GM23338 (cell line): Measurements from ENCODE around the gene PCP2. TPM values are rescaled to one million over a fixed set of nuclear protein-coding genes. Genes with fewer than 3 reads are reported as not detected.

Experiments
- ATAC-seq: fragments of 200-7000 bp; cut with Tn5 transposase; 3 replicates; pipeline ENCODE4 v1.9.1; 2020
- DNase-seq: peaks from one replicate; pipeline ENCODE4 v3.0.0-alpha.2; 2015; ENCODE audit warnings: low spot score
- H2AFZ ChIP-seq: fragments of 200-600 bp; sonication (generic); 2 replicates; pipeline ENCODE4 v1.8.0; 2016; ENCODE audit warnings: antibody characterized with exemption, mild to moderate bottlenecking, moderate library complexity
- H3F3A ChIP-seq: fragments of 200-600 bp; sonication (generic); replicated peaks from 2 replicates; pipeline ENCODE4 v1.8.0; 2017; ENCODE audit warnings: antibody characterized with exemption, mixed run types, low read depth
- H3K27ac ChIP-seq: fragments of 200-600 bp; sonication (generic); 2 replicates; pipeline ENCODE4 v1.6.1; 2016; ENCODE audit warnings: low read depth
- H3K27me3 ChIP-seq: fragments of 200-600 bp; sonication (generic); 2 replicates; pipeline ENCODE4 v1.8.0; 2016; ENCODE audit warnings: mild to moderate bottlenecking, mixed run types, moderate library complexity; ENCODE audit not compliant: insufficient read depth
- H3K36me3 ChIP-seq: fragments of 200-600 bp; sonication (generic); 2 replicates; pipeline ENCODE4 v1.8.0; 2016; ENCODE audit warnings: mild to moderate bottlenecking; ENCODE audit not compliant: insufficient read depth
- H3K4me1 ChIP-seq: fragments of 200-600 bp; sonication (generic); 2 replicates; pipeline ENCODE4 v1.8.0; 2016; ENCODE audit warnings: mild to moderate bottlenecking, moderate library complexity; ENCODE audit not compliant: insufficient read depth
- H3K4me2 ChIP-seq: fragments of 200-600 bp; sonication (generic); 2 replicates; pipeline ENCODE4 v1.7.1; 2017; ENCODE audit warnings: mixed run types
- H3K4me3 ChIP-seq: fragments of 200-600 bp; sonication (generic); 2 replicates; pipeline ENCODE4 v1.6.1; 2016; ENCODE audit warnings: mixed run types
- H3K79me2 ChIP-seq: fragments of 200-600 bp; sonication (generic); replicated peaks from 2 replicates; pipeline ENCODE4 v1.8.0; 2017; ENCODE audit warnings: mild to moderate bottlenecking; ENCODE audit not compliant: insufficient read depth
- H3K9me2 ChIP-seq: fragments of 200-600 bp; sonication (generic); 2 replicates; pipeline ENCODE4 v1.8.0; 2017; ENCODE audit not compliant: insufficient read depth
- H4K20me1 ChIP-seq: fragments of 200-600 bp; sonication (generic); replicated peaks from 2 replicates; pipeline ENCODE4 v1.8.0; 2017; ENCODE audit warnings: mild to moderate bottlenecking; ENCODE audit not compliant: insufficient read depth
- H3K27ac Mint-ChIP-seq: 2 replicates; pipeline ENCODE4 v1.8.0; 2020; ENCODE audit warnings: inconsistent platforms, mild to moderate bottlenecking, moderate library complexity, mixed read lengths
- H3K27me3 Mint-ChIP-seq: 3 replicates; pipeline ENCODE4 v1.8.0; 2022; ENCODE audit warnings: low read depth, mild to moderate bottlenecking, moderate library complexity, mixed read lengths, inconsistent platforms; ENCODE audit not compliant: insufficient read depth, poor library complexity
- H3K36me3 Mint-ChIP-seq: 3 replicates; pipeline ENCODE4 v1.8.0; 2021; ENCODE audit warnings: low read depth, mild to moderate bottlenecking, inconsistent platforms, moderate library complexity, mixed read lengths
- H3K4me1 Mint-ChIP-seq: 3 replicates; pipeline ENCODE4 v1.8.0; 2020; ENCODE audit warnings: mild to moderate bottlenecking, inconsistent platforms, mixed read lengths
- H3K4me3 Mint-ChIP-seq: 3 replicates; pipeline ENCODE4 v1.8.0; 2021; ENCODE audit warnings: moderate library complexity, mild to moderate bottlenecking, inconsistent platforms, mixed read lengths
- H3K9me3 Mint-ChIP-seq: 3 replicates; pipeline ENCODE4 v1.8.0; 2020; ENCODE audit warnings: moderate library complexity, mild to moderate bottlenecking, inconsistent platforms, mixed read lengths
- CREB1 ChIP-seq: fragments of 250-450 bp; sonication (Bioruptor Pico); IDR thresholded peaks from 2 replicates; pipeline ENCODE4 v1.5.0; 2020; ENCODE audit warnings: low read depth, mild to moderate bottlenecking, moderate library complexity
- EZH2phosphoT487 ChIP-seq: fragments of 200-600 bp; sonication (generic); IDR thresholded peaks from one replicate; pipeline ENCODE4 v1.8.1; 2018; ENCODE audit warnings: antibody characterized with exemption; ENCODE audit not compliant: unreplicated experiment
- JUNB ChIP-seq: IDR thresholded peaks from one replicate; pipeline ENCODE4 v1.6.1; 2016; ENCODE audit warnings: antibody characterized with exemption; ENCODE audit not compliant: unreplicated experiment
- POLR2AphosphoS5 ChIP-seq: IDR thresholded peaks from 2 replicates; pipeline ENCODE4 v1.6.1; 2016; ENCODE audit warnings: antibody characterized with exemption, low read depth
- STAT1 ChIP-seq: IDR thresholded peaks from one replicate; pipeline ENCODE4 v1.6.1; 2016; ENCODE audit warnings: antibody characterized with exemption; ENCODE audit not compliant: unreplicated experiment
- ZNF114 ChIP-seq: fragments of 250-450 bp; sonication (Bioruptor Pico); IDR thresholded peaks from 2 replicates; pipeline ENCODE4 v1.5.0; 2020; ENCODE audit warnings: mild to moderate bottlenecking, moderate library complexity
- ZNF331 ChIP-seq: fragments of 250-450 bp; sonication (Bioruptor Pico); IDR thresholded peaks from 2 replicates; pipeline ENCODE4 v1.5.0; 2020; ENCODE audit warnings: low read depth, mild to moderate bottlenecking, moderate library complexity
- polyA plus RNA-seq: library from polyadenylated mRNA; unstranded; fragments of >200 nt; fragmentation: Nextera tagmentation; extraction: Ambion mirVana; gene quantifications from 2 replicates; pipeline ENCODE4 v1.2.1, GENCODE V29; 2016
- total RNA-seq: library from RNA; depleted of rRNA; stranded (reverse); fragments of >200 nt; shearing (Covaris generic); gene quantifications from 2 replicates; pipeline ENCODE4 v1.2.3, GENCODE V29; 2014
- TF ChIP-seq, protein P1 (sequence below), 2 experiments: fragments of 200-600 bp in 1 of 2; sonication (generic) in 1 of 2; conservative IDR thresholded peaks; 2 replicates each; pipeline versions ENCODE4 v1.5.1 to v1.6.1; 2016 to 2017; ENCODE audit warnings: antibody characterized with exemption in 2 of 2, low read depth in 2 of 2, mild to moderate bottlenecking in 2 of 2, moderate library complexity in 1 of 2
- TF ChIP-seq, protein P2 (sequence below): IDR thresholded peaks from one replicate; pipeline ENCODE4 v1.6.1; 2018; ENCODE audit warnings: antibody characterized with exemption; ENCODE audit not compliant: unreplicated experiment
- TF ChIP-seq, protein P3 (sequence below): IDR thresholded peaks from 2 replicates; pipeline ENCODE4 v1.6.1; 2016; ENCODE audit warnings: antibody characterized with exemption

PCP2 gene
- total and polyA plus RNA-seq, 2 experiments from 2014 or later: not detected

DNA sequence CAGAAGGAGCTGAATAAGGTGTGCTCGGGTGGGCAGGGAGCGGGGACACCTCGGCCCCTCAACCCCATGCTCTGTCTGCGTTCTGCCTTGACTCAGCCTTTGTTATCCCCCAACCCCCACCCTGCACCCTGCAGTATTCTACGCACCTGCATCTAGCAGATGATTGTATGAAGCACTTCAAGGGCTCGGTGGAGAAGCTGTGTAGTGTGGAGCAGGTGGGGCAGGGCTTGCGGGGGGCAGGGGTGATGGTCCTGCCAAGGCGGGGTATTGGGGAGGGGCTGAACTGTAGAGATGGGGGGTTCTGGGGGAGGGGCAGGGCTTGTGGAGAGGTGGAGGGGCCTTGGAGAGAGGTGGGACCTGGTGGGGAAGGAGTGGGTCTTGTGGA, 9.5 kb upstream of the PCP2 start:
- Mint-ChIP-seq H3K9me3 (no peaks in the 10 kb centered on the region; the same call in 2 of the 3 replicates), H3K27me3 (peaks cover 11% of the 10 kb centered on the region), H3K27ac (no peak overlapping the region), H3K4me3 (no peak overlapping the region; the same call in 2 of the 3 replicates), H3K4me1 (no peaks in the 10 kb centered on the region), H3K36me3 (peaks cover 3% of the 10 kb centered on the region; the same call in 1 of the 3 replicates)
- Histone ChIP-seq H3K4me2 (no peak overlapping the region), H3F3A (peaks cover 9% of the 10 kb centered on the region), H3K27me3 (no peaks in the 10 kb centered on the region), H3K27ac (no peak overlapping the region), H2AFZ (no peak overlapping the region), H3K9me2 (no peaks in the 10 kb centered on the region), H4K20me1 (no peaks in the 10 kb centered on the region; the same call in 1 of the 2 replicates), H3K4me1 (no peaks in the 10 kb centered on the region), H3K36me3 (no peaks in the 10 kb centered on the region), H3K79me2 (no peaks in the 10 kb centered on the region), H3K4me3 (no peak overlapping the region)
- DNase-seq (no peak), ATAC-seq (no peak)
- TF ChIP-seq ZNF331 (CRISPR knock-in tag) (no peak), EZH2phosphoT487 (no peak), STAT1 (no peak), JUNB (no peak), POLR2AphosphoS5 (no peak), ZNF114 (no peak), CREB1 (CRISPR knock-in tag) (no peak)
- TF ChIP-seq, protein P1, sequence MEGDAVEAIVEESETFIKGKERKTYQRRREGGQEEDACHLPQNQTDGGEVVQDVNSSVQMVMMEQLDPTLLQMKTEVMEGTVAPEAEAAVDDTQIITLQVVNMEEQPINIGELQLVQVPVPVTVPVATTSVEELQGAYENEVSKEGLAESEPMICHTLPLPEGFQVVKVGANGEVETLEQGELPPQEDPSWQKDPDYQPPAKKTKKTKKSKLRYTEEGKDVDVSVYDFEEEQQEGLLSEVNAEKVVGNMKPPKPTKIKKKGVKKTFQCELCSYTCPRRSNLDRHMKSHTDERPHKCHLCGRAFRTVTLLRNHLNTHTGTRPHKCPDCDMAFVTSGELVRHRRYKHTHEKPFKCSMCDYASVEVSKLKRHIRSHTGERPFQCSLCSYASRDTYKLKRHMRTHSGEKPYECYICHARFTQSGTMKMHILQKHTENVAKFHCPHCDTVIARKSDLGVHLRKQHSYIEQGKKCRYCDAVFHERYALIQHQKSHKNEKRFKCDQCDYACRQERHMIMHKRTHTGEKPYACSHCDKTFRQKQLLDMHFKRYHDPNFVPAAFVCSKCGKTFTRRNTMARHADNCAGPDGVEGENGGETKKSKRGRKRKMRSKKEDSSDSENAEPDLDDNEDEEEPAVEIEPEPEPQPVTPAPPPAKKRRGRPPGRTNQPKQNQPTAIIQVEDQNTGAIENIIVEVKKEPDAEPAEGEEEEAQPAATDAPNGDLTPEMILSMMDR (conservative IDR thresholded peaks at IDR 0.05; ENCODE audit: low read depth in 2 of 2): no peak
- TF ChIP-seq, protein P2, sequence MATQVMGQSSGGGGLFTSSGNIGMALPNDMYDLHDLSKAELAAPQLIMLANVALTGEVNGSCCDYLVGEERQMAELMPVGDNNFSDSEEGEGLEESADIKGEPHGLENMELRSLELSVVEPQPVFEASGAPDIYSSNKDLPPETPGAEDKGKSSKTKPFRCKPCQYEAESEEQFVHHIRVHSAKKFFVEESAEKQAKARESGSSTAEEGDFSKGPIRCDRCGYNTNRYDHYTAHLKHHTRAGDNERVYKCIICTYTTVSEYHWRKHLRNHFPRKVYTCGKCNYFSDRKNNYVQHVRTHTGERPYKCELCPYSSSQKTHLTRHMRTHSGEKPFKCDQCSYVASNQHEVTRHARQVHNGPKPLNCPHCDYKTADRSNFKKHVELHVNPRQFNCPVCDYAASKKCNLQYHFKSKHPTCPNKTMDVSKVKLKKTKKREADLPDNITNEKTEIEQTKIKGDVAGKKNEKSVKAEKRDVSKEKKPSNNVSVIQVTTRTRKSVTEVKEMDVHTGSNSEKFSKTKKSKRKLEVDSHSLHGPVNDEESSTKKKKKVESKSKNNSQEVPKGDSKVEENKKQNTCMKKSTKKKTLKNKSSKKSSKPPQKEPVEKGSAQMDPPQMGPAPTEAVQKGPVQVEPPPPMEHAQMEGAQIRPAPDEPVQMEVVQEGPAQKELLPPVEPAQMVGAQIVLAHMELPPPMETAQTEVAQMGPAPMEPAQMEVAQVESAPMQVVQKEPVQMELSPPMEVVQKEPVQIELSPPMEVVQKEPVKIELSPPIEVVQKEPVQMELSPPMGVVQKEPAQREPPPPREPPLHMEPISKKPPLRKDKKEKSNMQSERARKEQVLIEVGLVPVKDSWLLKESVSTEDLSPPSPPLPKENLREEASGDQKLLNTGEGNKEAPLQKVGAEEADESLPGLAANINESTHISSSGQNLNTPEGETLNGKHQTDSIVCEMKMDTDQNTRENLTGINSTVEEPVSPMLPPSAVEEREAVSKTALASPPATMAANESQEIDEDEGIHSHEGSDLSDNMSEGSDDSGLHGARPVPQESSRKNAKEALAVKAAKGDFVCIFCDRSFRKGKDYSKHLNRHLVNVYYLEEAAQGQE: no peak
- TF ChIP-seq, protein P3, sequence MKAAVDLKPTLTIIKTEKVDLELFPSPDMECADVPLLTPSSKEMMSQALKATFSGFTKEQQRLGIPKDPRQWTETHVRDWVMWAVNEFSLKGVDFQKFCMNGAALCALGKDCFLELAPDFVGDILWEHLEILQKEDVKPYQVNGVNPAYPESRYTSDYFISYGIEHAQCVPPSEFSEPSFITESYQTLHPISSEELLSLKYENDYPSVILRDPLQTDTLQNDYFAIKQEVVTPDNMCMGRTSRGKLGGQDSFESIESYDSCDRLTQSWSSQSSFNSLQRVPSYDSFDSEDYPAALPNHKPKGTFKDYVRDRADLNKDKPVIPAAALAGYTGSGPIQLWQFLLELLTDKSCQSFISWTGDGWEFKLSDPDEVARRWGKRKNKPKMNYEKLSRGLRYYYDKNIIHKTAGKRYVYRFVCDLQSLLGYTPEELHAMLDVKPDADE: no peak
